Stimulated activated CD4-positive, alpha-beta T cell treated with anti-CD3 and anti-CD28 coated beads, Interleukin-15, amount 100 ng/mL, for 1 hour (primary cell): Measurements from ENCODE around the gene CYP3A5.
"Not testable (repeated sequence)": the region's sequence is repeated elsewhere in the genome, so short reads cannot be mapped to it uniquely, and the experiment has no call there.

ENCODE experiments used
- DNase-seq, 2 donors: peaks; one replicate each; pipeline ENCODE4 v3.0.0-alpha.2; 2020; ENCODE audit warnings: low read depth in 1 of 2, low spot score in 1 of 2

Gene CYP3A5

GRCh38 chr7:99679400-99680191 is at the start of gene CYP3A5:
TSS of gene CYP3A5 (minus strand) at chr7:99679996. CDS start at chr7:99679896, 100 bp downstream.
- no peak for DNase-seq

GRCh38 chr7:99728615-99729014 is 48.8 kb upstream of the CYP3A5 start:
- no peak for DNase-seq

- DNase-seq, result not testable (repeated sequence)
Observed at GRCh38 chr7:99723201-99723600, 43.4 kb upstream of the CYP3A5 start.

- no peak for DNase-seq
Observed at GRCh38 chr7:99720800-99721595, 41.2 kb upstream of the CYP3A5 start.

GRCh38 chr7:99719996-99720769 is 40.4 kb upstream of the CYP3A5 start:
- DNase-seq, result no peak

- no peak for DNase-seq
Observed at GRCh38 chr7:99713995-99714570, 34.3 kb upstream of the CYP3A5 start.

GRCh38 chr7:99709838-99710578 is 30.2 kb upstream of the CYP3A5 start:
- no peak for DNase-seq

- no peak for DNase-seq
Observed at GRCh38 chr7:99709260-99709659, 29.5 kb upstream of the CYP3A5 start.

- DNase-seq, result no peak
Observed at GRCh38 chr7:99707096-99707495, 27.3 kb upstream of the CYP3A5 start.

- no peak for DNase-seq
Observed at GRCh38 chr7:99699946-99700345, 20.1 kb upstream of the CYP3A5 start.

- DNase-seq, result not testable (repeated sequence)
Observed at GRCh38 chr7:99698867-99699730, 19.3 kb upstream of the CYP3A5 start.

- no peak for DNase-seq
Observed at GRCh38 chr7:99694912-99695304, 15.1 kb upstream of the CYP3A5 start.

GRCh38 chr7:99694201-99694911 is 14.6 kb upstream of the CYP3A5 start:
- DNase-seq, result no peak

- no peak for DNase-seq
Observed at GRCh38 chr7:99693427-99694200, 13.8 kb upstream of the CYP3A5 start.

GRCh38 chr7:99693100-99693426 is 13.3 kb upstream of the CYP3A5 start:
- DNase-seq, result no peak

- not testable (repeated sequence) for DNase-seq
Observed at GRCh38 chr7:99692563-99692962, 12.8 kb upstream of the CYP3A5 start.

GRCh38 chr7:99691658-99692057 is 11.9 kb upstream of the CYP3A5 start:
- not testable (repeated sequence) for DNase-seq

GRCh38 chr7:99690918-99691317 is 11.1 kb upstream of the CYP3A5 start:
- DNase-seq, result not testable (repeated sequence)
